GM21367 (cell line): ENCODE measurements around the gene TNC.

Experiments
- ATAC-seq: cut with Tn5 transposase; IDR thresholded peaks from one replicate; pipeline ENCODE4 v1.9.1; 2021; ENCODE audit not compliant: unreplicated experiment

Gene TNC

GRCh38 chr9:115117999-115118878, at the start of gene TNC:
Gene TNC, minus strand, starts transcription at chr9:115118157. Its CDS starts 27,139 bp downstream, at chr9:115091018.
- ATAC-seq = no peak

DNA sequence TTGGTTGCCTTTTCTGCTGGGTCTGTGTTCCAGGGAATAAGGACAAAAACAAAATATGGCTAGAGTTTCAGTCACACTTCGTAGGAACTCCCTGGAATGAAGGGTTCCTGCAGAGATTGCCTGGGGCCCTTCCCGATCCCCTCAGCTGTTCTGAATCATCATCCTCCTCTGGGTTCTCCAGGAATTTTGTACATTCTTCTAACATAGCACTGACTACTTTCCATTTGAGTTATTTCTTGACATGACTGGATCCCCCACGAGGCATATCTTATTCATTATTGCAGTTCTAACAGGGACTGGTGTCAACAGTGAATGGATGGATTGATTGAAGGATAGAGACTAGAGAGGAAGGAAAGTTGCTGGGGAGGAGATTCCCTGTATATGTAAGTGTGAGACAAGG, 49.2 kb upstream of the TNC start:
- no peak for ATAC-seq

DNA sequence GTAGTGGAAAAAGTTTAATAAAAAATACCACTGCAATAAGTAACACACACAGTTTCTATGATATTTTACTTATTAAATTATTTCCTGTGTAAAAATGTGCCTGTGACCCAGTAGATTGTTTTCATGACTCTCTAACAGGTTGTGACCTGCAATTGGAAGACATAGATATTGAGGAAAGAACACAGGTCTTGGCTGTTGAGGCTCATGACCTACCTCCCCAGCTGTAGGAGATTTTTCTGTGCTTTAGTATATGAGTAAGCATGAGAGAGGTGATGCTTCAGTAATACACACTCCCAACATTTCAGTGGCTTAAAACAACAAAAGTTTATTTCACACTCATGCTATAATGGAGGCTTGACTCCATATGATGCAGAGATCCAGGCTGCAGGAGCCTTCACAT, 47.3 kb upstream of the TNC start:
- no peak for ATAC-seq

DNA sequence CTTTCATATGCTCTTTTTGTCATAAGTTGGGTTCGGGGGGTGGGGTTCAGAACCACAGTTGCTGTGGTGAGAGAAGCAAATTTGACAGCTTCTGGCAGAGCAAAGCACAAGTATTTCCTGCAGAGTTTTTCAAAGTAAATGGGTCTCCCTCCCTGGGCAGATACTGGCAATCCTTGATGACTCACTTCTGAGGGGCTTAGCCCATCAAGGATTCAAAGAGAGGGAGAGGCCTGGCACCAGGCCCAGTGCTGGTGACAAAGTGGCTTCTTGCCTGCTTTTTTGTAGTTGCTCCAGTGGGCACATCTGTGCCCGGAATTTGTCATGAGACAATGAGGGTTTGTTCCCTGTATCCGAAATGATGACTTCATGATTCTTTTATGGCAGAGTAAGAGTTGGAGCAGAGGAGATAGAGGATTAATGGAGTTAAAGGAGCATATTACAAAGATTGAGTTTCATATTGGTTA, 46.6 kb upstream of the TNC start:
- ATAC-seq = no peak

GRCh38 chr9:115162946-115163345, 45.0 kb upstream of the TNC start:
- ATAC-seq = no peak

DNA sequence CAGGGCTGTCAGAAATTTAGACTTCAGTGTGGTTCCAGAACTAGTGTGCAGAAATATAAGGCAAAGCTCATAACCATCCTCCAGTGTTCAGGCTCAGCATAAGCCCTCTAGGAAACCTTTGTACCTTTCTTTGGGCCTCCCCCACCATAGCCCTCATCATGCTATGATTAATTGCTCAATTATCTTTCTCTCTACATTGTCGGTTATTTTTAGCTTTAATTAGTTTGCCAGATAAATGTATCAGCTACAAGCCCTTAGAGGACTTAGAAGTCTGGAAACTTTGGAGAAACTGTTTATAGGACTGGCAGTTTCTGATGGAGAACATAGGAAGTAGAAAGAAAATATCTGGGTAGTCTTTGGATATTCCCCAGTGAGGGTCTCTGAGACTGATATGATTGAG, 43.5 kb upstream of the TNC start:
- ATAC-seq = no peak

DNA sequence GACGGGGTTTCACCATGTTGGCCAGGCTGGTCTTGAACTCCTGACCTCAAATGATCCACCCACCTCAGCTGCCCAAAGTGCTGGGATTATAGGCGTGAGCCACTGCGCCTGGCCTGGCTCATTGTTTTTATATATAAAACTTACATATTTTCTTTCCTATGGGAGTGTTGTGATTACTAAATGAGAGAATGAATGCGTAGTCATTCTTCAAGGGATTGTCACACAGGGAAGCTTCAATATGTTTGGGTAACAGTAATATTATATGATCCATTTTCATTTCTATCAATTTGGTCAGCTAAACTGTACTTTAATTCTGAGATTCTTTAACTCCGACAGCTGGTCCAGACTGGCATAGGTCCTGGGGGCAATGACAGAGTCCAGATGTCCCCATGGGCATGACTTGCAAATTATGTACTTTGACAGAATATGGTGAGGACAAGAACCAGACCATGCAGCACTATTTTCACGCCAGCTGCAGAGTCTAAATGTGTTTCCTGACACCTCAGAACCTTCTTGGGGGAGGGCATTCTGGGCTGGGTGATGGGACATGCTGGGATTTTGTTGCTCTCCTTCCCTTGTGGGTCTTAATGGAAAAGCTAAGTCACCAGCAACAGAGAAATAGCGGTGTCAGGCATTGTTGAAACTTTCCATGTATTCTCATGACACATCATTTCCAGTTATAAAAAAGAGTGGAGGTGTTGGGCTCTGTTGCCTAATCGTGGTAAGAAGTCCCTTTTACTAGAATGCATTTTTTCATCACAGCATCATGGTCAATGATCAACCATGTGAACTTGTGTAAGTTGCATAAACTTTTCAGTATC, 40.9 kb upstream of the TNC start:
- no peak for ATAC-seq

DNA sequence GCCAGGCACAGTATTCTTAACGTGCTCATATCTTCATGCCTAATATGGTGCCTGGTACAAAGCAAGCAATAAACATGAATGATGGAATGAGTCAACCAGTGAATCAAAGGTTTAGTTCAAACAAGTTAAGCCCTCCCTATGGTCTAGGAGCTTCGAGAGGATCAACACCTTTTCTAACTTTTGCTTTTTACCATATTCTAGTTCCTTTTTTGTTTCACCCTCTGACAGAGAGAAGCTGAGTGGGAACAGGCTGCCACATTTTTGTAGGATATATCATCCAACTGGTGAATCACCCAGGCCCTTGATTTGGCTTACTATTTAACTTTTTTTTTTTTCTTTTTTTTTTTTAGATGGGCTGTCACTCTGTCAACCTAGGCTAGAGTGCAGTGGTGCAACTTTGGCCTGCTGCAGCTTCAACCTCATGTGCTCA, 39.3 kb upstream of the TNC start:
- ATAC-seq = no peak

DNA sequence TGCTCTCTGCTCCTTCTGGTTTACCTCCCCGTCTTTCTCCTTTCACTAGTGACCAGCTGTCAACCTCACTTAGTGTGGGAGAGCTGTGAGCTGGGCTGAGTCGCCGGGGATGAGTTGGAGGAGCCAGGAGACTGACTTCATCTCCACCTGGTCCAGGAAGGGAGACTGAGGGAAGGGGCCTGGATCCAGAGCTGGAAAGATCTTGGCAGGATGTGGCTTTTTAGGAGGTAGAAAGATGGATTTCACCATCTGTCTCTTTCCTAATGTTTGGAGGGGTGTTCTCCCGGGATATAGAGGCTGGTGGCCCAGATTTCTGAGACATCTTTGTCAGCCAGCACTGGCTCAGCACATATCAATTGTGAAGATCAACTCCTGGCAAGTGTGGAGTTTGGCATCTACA, 37.1 kb upstream of the TNC start:
- ATAC-seq = no peak

DNA sequence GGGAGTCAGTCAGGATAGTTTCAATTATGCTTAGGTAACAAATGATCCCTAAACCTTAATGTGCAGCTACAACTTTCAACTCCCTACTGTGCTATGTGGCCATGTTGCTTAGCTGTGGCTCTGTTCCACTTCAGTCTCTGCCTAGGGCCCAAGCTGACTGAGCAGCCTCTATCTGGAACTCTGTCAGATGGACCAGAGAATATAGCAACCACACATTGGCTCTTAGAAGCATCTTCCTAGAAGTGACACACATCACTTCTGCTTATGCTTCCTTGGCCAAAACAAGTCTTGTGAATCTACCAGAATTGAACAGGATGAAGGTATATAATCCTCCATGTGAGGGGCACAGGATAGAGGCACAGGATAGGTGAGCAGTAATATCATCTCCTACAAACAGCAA, 36.7 kb upstream of the TNC start:
- no peak for ATAC-seq

DNA sequence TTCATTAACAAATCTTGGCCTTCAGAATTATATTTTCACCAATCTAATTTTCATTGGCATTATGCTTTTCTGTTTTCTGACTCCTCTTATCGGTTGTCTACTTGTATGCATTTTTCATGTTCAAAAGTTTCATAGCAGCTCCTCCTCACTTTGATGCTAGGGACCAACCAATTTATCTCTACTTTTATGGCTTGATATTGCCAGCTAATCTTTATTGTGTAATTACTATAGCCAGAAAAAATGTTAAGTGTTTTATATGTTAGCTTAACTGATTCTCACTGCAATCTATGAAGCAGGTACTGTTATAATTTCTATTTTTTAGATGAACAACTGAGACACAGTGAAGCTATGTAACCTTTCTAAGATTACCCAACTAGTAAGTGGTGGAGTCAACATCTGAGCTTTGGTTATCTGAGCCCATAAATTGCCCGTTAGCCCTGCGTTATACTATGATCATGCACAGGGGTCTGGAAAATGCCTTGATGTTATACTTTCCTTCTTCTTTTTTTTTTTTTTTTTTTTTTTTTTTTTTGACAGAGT, 34.4 kb upstream of the TNC start:
- no peak for ATAC-seq

DNA sequence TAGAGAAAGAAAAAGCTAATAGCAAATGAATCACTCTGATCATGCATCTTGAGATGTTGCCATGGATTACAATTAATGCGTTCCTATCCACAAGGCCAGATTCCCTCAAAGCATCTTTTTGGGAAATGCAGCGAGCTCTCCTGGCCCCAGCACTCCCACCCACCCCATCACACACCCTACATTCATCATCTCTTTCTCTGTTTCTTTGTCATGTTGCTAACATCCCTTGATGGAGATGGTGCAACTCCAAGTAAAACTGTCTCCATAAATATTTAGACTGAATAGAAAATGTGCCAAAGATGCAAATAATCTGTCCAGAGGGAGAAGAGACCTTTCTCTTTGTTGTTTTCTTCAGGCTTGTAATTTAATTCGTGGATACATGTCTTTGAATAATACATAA, 30.8 kb upstream of the TNC start:
- no peak for ATAC-seq

DNA sequence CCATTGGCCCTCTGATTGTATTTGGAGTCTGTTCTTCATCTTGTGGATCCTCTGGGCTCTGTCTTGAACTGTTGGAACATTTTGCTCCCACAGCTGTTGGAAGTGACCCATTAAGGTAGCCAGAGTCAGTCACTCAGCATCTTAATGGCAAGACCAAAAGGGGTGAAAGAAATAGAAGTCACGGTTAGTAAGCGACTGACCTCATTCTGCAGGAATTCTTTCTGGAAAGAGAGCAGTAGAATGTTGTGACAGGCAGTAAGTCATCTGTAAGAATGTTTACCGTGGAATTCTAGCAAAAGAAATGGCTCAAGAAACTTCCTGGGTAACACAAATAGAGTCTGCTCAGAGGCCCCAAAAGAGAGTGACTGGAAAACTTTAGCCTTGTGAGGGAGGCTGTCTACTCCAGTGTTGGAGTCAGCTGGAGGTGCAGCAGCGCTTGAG, 28.6 kb upstream of the TNC start:
- ATAC-seq = no peak

- no peak for ATAC-seq
Observed at GRCh38 chr9:115144706-115145105, 26.7 kb upstream of the TNC start.

DNA sequence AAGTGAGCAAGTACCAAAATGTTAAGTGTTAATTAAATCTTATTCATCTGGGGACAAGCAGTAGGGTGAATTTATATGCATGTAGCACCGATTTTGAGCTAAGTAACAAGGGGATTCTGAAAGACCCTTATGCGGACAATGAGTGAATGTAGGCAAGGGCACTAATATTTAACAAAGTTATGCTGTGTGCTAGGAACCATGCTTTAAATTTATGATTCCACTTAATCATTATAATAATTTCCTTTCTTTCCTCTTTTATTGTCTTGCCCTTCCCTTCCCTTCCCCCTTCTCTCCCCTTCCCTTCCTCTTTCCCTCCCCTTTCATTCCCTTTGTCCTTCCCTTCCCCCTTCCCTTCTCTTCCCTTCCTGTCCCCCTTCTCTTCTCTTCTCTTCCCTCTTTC, 25.7 kb upstream of the TNC start:
- no peak for ATAC-seq

- no peak for ATAC-seq
Observed at GRCh38 chr9:115142517-115143270, 24.7 kb upstream of the TNC start.

- ATAC-seq = no peak
Observed at GRCh38 chr9:115142090-115142489, 24.1 kb upstream of the TNC start.

GRCh38 chr9:115141612-115142011, 23.7 kb upstream of the TNC start:
- no peak for ATAC-seq

DNA sequence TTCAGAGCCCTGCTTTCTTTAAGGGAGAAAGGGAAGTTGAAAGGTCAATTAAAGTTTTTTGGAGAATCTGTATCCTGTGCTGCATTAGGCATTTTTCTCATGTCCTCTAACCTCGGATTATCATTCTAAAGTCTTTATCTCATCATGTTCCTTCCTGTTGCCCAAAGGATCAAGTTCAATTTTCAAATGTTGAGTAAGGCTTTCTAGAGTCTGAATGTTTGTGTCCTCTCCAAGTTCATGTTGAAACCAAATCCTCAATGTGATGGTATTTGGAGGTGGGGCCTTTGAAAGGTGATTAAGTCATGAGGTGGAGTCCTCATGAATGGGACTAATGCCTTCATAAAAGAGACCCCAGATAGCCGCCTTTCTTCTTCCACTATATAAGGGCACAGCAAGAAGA, 20.2 kb upstream of the TNC start:
- ATAC-seq = no peak

- no peak for ATAC-seq
Observed at GRCh38 chr9:115137526-115137925, 19.6 kb upstream of the TNC start.
